NCI-H748 (cell line): ENCODE results near the gene PCNX4.
A peak's percentile ranks its signal among the peaks of the same experiment; 100 is the strongest.

Experiments used
- DNase-seq: peaks from one replicate; lab custom pipeline; 2025; ENCODE audit not compliant: unreplicated experiment; lab: John Stamatoyannopoulos, UW

PCNX4 gene

GRCh38 chr14:60171690-60172089 lies 80.0 kb downstream of the PCNX4 start:
- DNase-seq, result no peak

GRCh38 chr14:60174352-60175254 lies 82.9 kb downstream of the PCNX4 start:
- DNase-seq, result peak; percentile 19

- no peak for DNase-seq
Measured at GRCh38 chr14:60175255-60175902, 83.7 kb downstream of the PCNX4 start.

DNA sequence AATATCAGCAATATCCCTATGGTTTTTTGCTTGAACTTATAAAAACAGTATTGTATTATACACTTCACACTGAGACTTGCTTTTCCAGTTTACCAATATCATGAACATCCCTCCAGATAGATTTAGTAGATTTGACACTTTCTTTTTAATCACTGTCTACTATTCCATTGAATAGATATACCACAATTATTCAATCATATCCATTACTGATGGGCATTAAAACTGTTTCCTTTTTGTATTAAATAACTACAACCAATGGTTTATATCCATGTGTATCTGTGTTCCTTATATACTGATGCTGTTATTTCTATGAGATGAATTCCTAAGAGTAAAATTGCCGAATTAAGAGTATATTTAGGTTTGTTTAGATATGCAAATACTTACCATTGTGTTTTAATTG lies 86.4 kb downstream of the PCNX4 start:
- no peak for DNase-seq

- no peak for DNase-seq
Measured at GRCh38 chr14:60178820-60179219, 87.1 kb downstream of the PCNX4 start.

DNA sequence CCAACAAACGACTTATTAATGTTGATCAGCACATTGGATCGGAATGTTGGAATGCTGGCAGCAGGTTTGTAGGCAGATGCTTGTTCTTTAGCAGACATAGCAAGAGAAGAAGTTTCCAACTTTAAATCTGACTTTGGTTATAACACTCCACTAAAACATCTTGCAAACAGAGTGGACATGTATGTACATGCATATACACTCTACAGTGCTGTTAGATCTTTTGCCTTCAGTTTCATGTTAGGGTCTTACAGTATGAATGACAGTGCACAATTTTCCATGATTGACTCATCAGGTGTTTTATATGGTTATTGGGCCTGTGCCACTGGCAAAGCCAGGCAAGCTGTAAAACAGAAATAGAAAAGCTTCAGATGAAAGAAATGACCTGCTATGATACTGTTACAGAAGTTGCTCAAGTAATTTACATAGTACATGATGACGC lies 87.7 kb downstream of the PCNX4 start:
- DNase-seq, result no peak

GRCh38 chr14:60183138-60183537 lies 91.4 kb downstream of the PCNX4 start:
- no peak for DNase-seq

GRCh38 chr14:60183741-60184140 lies 92.0 kb downstream of the PCNX4 start:
- DNase-seq, result peak; percentile 38

GRCh38 chr14:60184146-60184904 lies 92.6 kb downstream of the PCNX4 start:
- DNase-seq, result peak; percentile 83

DNA sequence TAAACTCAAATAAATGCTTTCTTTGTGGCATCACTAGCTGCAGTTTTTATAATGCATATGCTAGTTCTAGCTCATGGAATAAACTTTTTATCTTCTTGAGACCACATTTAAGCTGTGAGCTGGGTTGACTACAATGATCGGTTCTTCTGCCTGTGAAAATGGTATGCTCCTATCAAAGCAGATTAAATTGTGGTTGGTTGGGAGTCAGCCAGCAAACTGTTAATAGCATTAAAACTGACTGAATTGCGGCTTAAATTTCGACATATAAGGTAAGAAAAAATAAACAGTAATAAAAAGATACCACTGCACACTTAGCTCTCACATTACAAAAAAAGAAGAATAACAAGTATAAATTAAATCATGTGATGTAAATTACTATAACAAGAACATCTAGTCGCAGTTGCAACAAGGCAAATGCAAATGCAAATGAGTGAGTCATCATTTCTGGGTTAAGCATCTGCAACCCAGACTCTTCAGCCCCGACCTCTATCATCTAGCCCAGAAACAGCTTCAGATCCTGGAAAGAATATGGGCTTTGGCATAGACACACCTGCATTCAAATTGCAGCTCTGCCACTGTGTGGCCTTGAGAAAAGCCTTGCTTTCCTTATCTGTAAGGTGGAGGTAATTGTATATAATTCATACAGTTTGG lies 93.3 kb downstream of the PCNX4 start:
- peak; percentile 16 for DNase-seq

- peak; percentile 46 for DNase-seq
Measured at GRCh38 chr14:60188115-60188514, 96.4 kb downstream of the PCNX4 start.

DNA sequence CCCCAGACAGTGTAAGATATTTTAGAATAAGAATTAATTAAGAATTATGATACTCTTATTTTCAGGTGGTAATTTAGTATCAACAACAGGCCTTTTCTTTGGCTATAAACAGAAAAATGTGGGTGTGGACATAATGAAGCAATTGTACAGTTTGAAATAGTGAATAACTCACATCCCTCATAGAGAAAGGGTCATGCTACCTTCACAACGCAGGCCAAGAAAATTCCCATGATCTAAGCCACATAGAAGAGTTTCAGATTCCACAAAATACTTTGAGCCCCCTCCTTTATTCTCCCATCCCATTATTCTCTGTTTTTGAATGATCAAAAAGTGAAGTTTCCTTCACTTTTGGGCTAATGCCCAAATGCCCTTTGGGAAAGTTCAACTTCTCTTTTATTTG lies 97.0 kb downstream of the PCNX4 start:
- DNase-seq, result no peak

GRCh38 chr14:60189923-60190840 lies 98.5 kb downstream of the PCNX4 start:
- no peak for DNase-seq

DNA sequence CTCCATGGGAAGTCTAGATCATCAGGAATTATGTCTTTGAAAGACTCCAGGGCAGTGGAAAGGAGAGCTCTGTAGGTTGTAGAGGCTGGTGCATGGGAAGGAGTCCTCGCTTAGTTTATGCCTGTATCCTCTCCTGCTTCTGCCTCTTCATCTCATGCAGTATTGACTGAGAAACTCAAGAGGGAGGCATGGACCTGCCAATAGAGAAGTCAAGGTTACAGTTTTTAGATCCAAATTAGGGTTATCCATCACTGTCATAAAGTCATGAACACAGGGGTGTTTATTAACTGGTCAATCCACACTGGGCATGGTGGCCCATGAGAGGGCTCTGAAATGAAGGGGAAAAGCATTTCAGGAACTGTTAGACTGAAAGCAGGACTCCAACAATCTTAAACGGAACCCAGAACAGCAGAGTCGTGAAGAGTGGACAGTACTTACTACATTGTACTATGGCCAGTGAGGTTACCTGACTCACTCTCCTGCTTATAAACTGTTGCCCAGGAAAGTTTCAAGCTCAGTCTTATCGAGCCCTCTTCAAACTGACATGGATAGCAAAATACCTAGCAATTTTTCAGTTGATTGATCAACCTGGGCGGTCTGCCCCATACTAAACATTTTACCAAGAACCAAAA lies 103.6 kb downstream of the PCNX4 start:
- DNase-seq, result peak; percentile 50

- DNase-seq, result no peak
Measured at GRCh38 chr14:60196291-60196690, 104.6 kb downstream of the PCNX4 start.

DNA sequence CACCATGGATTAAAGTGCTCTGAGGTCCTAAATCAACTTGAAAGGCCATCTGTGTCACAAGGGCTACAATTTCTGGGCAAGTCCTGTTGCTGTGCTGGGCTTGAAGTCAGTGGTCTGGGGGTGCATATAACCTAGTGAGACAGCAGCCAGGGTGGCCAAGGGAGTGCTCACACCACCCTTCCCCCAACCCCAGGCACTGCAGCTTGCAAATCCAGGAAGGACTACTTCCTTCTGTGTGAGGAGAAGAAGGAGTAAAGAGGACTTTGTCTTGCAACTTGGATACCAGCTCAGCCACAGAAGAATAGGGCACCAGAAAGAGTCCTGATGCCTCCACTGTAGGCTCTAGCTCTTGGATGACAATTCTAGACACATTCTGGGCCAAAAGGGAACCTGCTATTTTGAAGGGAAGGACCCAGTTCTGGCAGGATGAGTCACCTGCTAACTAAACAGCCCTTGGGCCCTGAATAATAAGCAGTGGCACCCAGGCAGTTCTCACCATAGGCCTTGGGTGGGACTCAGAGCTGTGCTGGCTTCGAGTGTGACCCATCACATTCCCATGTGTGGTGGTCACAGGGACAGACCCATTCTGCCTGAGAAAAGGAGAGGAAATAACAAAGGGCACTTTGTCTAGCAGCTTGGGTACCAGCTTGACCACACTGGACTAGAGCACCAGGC lies 106.0 kb downstream of the PCNX4 start:
- no peak for DNase-seq

GRCh38 chr14:60199321-60199720 lies 107.6 kb downstream of the PCNX4 start:
- DNase-seq, result no peak

- peak; percentile 95 for DNase-seq
Measured at GRCh38 chr14:60204104-60204842, 112.5 kb downstream of the PCNX4 start.
